Ovary (tissue), 9 donors: ENCODE results near the gene FOSL2. TPM values are rescaled to one million over a fixed set of nuclear protein-coding genes. Genes with fewer than 3 reads are reported as not detected.

Experiments
- DNase-seq, 5 donors: peaks; one replicate each; pipeline ENCODE4 v3.0.0-alpha.2; 2019 to 2020
- H3K27ac ChIP-seq, 2 donors: fragments of 200-600 bp; one replicate each; pipeline versions ENCODE4 v1.5.1 to v1.8.0; 2019 to 2022
- H3K27me3 ChIP-seq: fragments of 200-600 bp; one replicate; pipeline ENCODE4 v1.8.0; 2022
- H3K36me3 ChIP-seq: fragments of 200-600 bp; sonication (generic); one replicate; pipeline ENCODE4 v1.5.1; 2019
- H3K4me1 ChIP-seq: one replicate; pipeline ENCODE4 v1.8.1; 2013; ENCODE audit warnings: mild to moderate bottlenecking, moderate library complexity; ENCODE audit not compliant: insufficient read depth
- H3K4me3 ChIP-seq: fragments of 200-600 bp; sonication (generic); one replicate; pipeline ENCODE4 v1.5.1; 2017
- H3K9me3 ChIP-seq, 2 donors: fragments of 200-600 bp in 1 of 2; sonication (generic) in 1 of 2; one replicate each; pipeline versions ENCODE4 v1.5.1 to v1.8.1; 2013 to 2019; ENCODE audit warnings: mild to moderate bottlenecking in 1 of 2, moderate library complexity in 1 of 2
- CTCF ChIP-seq, 3 donors: fragments of 450-650 bp in 2 of 3; fragments of 200-600 bp in 1 of 3; IDR thresholded peaks; one replicate each; pipeline versions ENCODE4 v1.5.1 to v1.8.0; 2016 to 2022; ENCODE audit warnings: antibody characterized with exemption in 3 of 3, mild to moderate bottlenecking in 1 of 3
- EP300 ChIP-seq: sonication (generic); formaldehyde crosslinking; IDR thresholded peaks from one replicate; pipeline ENCODE4 v1.6.1; 2017; ENCODE audit warnings: antibody characterized with exemption
- POLR2A ChIP-seq: fragments of 450-650 bp; IDR thresholded peaks from one replicate; pipeline ENCODE4 v1.6.1; 2017; ENCODE audit warnings: antibody characterized with exemption, mild to moderate bottlenecking, moderate library complexity
- WGBS, 3 donors: extraction: QIAGEN DNeasy Blood & Tissue Kit in 1 of 3; methylation state at CpG; one replicate each; pipeline versions ENCODE4 v1.1.5 to v1.1.7; 2013 to 2017; 5-methylcytosine and 5-hydroxymethylcytosine counted together
- intact Hi-C, 4 donors: fragments of 100-400 bp; cut with DNase I; formaldehyde crosslinking; loops; one replicate each; pipeline versions ENCODE4 v1.11.0 to v1.15.1; 2022 to 2023
- polyA plus RNA-seq, 2 donors: library from polyadenylated mRNA; stranded (reverse); fragments of 200-250 nt in 1 of 2; fragments of 350-450 nt in 1 of 2; fragmentation: Illumina TruSeq in 1 of 2; extraction: RNeasy Lipid Tissue Mini Kit (QIAGEN cat#74804) in 1 of 2; gene quantifications; one replicate each; pipeline ENCODE4 v1.2.3, GENCODE V29; 2013 to 2014
- total RNA-seq, 7 donors: library from RNA; depleted of rRNA in 2 of 7; stranded (reverse); fragments of >200 nt in 2 of 7; fragmentation: NEBNext Ultra II Directional in 3 of 7; extraction: Animal tissue kit (Norgen Biotek cat#: 25700) in 3 of 7; gene quantifications; one replicate each; pipeline versions ENCODE4 v1.1.0 to v1.2.4, GENCODE V29; 2016 to 2023
- donor health status: DM: no; HTN: no; CAD: no; lungs with moderate emphysema.
- donor health status: DM: no; HTN: no; CAD: no.
- donor health status: Bipolar disorder and iron deficiency.
- donor health status: DM: yes; HTN: yes; CAD: no.
- donor health status: DM: no; HTN: no; CAD: no.
- donor health status: DM: yes; HTN: yes; CAD: no.

The FOSL2 gene
- total and polyA plus RNA-seq, 9 donors, result 56.2 to 322 (median 146) TPM

- Histone ChIP-seq H3K27ac (no peak overlapping the region), H3K4me3 (no peak overlapping the region), H3K27me3 (no peaks in the 10 kb centered on the region), H3K9me3 (no peaks in the 10 kb centered on the region), H3K36me3 (no peaks in the 10 kb centered on the region), H3K4me1 (peaks cover 3% of the 10 kb centered on the region)
- WGBS, 3 donors, result 92 to 100% (median 92%) methylated on average over 4 of the region's 4 CpGs
- intact Hi-C loops, result no loop called here
- TF ChIP-seq POLR2A (no peak), EP300 (no peak), CTCF (IDR thresholded peaks at IDR 0.05) (no peak)
- DNase-seq, result no peak
Observed at GRCh38 chr2:28435241-28435640, 42.6 kb downstream of the FOSL2 start.

GRCh38 chr2:28435814-28436351 is 43.2 kb downstream of the FOSL2 start:
- no peaks in the 10 kb centered on the region for H3K9me3 ChIP-seq
- no peak overlapping the region for H3K4me3 ChIP-seq
- H3K36me3 ChIP-seq, result no peaks in the 10 kb centered on the region
- DNase-seq, result no peak
- no peaks in the 10 kb centered on the region for H3K27me3 ChIP-seq
- TF ChIP-seq EP300 (no peak), POLR2A (no peak), CTCF (IDR thresholded peaks at IDR 0.05) (no peak)
- WGBS, 3 donors, result 93 to 96% (median 93%) methylated on average over 4 of the region's 4 CpGs
- no peak overlapping the region for H3K27ac ChIP-seq
- intact Hi-C loops, result no loop called here
- H3K4me1 ChIP-seq, result peaks cover 3% of the 10 kb centered on the region

DNA sequence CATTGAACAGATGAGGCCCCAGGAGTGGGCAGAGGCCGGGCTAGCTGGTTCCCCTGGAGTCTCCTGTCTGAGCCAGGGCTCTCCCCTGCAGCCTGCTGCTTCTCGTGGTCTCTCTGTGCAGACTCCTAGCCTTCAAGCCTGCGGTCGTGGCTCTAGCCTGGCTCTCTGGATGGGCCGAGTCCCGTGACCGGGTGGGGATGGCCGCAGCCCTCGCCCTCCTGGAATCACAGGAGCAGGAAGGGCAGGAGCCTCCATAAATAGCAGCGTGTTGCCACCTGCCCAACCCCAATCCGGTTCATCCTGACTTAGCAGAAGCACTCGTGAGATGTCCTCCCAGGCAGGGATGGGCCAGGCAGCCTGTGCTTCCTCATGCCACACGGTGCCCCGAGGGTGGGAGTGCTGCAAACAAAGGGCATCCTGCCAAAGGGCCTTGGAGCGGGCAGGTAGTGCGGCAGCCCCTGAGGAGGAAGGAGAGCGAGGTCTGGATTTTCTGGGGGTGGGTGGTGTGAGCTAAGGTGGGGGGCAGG is 43.9 kb downstream of the FOSL2 start:
- no peaks in the 10 kb centered on the region for H3K27me3 ChIP-seq
- H3K36me3 ChIP-seq, result no peaks in the 10 kb centered on the region
- H3K27ac ChIP-seq, result no peak overlapping the region
- H3K4me1 ChIP-seq, result peaks cover 3% of the 10 kb centered on the region
- no peak overlapping the region for H3K4me3 ChIP-seq
- H3K9me3 ChIP-seq, result no peaks in the 10 kb centered on the region
- intact Hi-C loops, result no loop called here
- WGBS, 3 donors, result 69 to 88% (median 82%) methylated on average over 17 of the region's 17 CpGs
- DNase-seq, result no peak
- TF ChIP-seq CTCF (IDR thresholded peaks at IDR 0.05) (no peak), POLR2A (no peak), EP300 (no peak)

- Histone ChIP-seq H3K36me3 (no peaks in the 10 kb centered on the region), H3K9me3 (no peaks in the 10 kb centered on the region), H3K4me1 (peaks cover 3% of the 10 kb centered on the region), H3K27me3 (no peaks in the 10 kb centered on the region), H3K4me3 (no peak overlapping the region), H3K27ac (no peak overlapping the region)
- 46 to 59% (median 53%) methylated on average over 18 of the region's 18 CpGs for WGBS, 3 donors
- DNase-seq, result peak in 1 of 5 donors; percentile 59
- TF ChIP-seq POLR2A (no peak), CTCF (IDR thresholded peaks at IDR 0.05) (no peak), EP300 (no peak)
- intact Hi-C loops, result no loop called here
Observed at GRCh38 chr2:28437149-28437835, 44.6 kb downstream of the FOSL2 start.
